GM21737 (cell line): ENCODE data around the gene GNAT1.
"Not testable (repeated sequence)": the region's sequence is repeated elsewhere in the genome, so short reads cannot be mapped to it uniquely, and the experiment has no call there.

Source experiments
- ATAC-seq: cut with Tn5 transposase; IDR thresholded peaks from one replicate; pipeline ENCODE4 v1.9.1; 2021; ENCODE audit warnings: mild to moderate bottlenecking, moderate library complexity; ENCODE audit not compliant: unreplicated experiment

The GNAT1 gene

DNA sequence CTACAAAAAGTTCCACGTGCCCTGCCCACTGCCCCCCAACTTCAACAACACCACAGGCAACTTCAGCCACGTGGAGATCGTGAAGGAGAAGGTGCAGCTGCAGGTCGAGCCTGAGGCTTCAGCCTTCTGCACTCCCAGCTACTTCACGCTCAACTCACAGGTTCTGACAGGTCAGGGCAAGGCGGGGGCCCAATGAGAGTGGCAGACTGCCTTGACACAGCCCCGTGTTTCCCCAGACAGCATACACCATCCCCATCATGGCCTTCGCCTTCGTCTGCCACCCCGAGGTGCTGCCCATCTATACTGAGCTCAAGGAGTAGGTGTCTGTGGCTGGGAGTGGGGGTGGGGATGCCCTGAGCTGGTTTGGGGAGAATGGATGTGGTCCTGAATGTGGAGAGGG, 26.3 kb downstream of the GNAT1 start:
- ATAC-seq, result no peak

DNA sequence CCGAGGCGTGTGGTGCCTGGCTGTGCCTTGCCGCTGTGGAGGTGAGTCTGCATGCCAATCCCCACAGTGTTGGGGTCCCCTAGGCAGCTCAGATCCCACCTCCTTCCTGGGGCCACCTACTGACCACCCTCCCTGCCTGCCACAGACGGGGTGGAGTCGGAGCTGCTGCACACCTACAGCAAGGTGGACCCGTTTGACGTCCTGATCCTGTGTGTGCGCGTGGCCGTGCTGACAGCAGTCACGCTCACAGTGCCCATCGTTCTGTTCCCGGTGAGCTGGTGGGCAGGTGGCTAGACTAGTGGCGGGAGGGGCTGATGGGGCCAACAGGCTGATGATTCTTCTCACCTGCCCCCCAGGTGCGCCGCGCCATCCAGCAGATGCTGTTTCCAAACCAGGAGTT, 27.0 kb downstream of the GNAT1 start:
- ATAC-seq, result no peak

DNA sequence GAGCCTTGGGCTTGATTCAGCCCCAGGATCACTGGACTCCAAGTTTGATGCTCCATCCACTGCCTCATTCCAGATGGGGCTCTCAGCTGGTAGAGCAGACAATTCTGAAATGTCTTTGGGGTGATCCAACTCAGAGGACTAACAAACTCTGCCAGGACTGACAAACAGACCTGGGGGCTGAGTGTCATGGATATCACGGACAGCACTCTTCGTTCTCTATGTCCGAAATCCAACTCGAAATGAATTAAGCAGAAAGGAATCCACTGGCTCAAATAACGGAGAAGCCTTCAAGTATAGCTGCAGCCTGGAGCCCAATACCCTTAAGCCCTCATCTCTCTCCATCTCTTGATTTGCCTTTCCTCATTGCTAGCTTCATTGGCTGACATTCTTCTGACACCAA, 27.9 kb downstream of the GNAT1 start:
- ATAC-seq, result no peak

DNA sequence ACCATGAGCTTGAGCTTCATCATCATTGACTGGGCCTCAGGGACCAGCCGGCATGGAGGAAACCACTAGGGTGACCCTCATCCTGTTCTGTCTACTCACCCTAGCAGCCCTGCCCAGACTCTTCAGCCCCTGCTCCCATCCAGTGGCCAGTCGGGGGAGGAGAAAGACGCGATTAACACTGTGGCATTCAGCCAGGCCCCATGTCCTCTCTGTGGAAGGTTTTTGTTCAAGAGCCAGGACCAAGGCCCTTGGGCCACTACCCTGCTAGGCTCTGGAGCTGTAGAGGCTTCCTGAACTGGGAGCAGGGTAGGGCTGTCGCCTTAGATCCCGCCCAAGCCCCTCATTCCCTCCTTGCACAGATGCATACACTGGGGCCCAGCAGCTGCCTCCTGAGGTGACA, 28.7 kb downstream of the GNAT1 start:
- no peak for ATAC-seq

DNA sequence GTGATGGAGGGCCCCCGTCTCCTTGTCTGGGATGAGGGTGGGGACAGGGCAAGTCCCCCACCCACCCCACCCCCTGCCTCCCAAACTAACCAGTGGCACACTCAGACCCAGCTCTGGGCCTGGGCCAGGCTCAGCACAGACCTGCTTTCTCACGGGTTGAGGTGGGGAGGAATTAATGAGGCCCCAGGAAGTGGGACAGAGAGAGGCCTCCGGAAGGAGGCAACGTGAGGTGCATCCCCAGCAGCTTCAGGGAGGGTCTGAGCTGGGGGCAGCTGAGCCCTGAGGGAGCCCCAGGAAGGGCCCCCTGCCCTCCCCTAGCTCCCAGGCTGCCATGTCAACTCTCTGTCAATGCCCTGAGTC, 29.6 kb downstream of the GNAT1 start:
- ATAC-seq, result no peak

DNA sequence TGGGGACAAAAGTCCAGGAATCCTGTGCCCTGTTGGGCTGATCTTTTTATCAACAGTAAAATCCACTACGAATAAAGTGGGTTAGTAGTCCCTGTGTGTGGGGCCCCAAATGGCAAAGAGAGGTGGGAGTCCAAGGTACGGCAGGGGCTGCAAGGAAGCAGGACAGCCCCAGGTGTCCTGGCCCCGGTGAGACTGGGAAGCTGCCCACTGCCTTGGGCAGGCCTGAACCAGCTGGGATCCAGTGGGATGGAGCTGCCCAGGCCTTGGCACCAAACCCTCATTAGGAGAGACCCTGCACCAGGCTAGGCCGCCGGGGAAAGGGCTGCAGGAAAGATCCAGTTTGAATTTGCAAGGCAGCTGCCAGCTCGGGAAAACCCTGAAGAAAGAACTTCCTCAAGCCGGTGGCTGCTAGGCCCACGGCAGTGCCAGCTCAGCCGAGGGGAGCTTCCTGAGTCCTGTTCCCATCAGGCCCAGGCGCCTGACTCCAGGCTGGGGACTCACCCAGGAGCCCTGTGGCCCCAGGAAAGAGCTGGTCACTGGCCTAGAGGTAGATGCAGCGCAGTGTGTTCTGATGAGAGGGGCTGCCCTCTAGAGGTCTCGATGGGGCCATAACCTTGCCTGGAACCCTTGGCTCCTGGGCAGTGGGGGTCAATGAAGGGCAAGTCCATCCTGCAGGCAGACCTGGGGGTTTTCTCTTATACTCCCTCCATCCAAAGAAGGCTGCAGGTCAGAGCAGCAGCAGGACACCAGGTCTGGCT, 30.2 kb downstream of the GNAT1 start:
- ATAC-seq, result no peak

DNA sequence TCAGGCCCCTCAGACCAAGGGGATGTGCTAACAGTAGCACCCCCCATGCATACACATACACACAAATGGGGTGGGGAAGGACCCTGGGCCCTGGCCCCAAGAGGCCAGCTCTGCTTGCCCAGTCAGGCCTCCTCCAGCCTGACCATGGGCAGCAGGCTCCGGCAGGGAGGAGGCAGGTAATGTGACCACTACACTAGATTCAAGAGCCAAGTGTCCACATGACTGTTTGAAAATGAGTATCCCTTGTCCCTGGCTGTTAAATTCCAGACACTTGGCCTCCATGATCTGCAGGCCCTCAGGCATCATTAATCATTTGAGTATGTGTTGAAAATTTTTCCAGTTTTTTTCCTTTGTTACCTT, 30.7 kb downstream of the GNAT1 start:
- ATAC-seq, result no peak

DNA sequence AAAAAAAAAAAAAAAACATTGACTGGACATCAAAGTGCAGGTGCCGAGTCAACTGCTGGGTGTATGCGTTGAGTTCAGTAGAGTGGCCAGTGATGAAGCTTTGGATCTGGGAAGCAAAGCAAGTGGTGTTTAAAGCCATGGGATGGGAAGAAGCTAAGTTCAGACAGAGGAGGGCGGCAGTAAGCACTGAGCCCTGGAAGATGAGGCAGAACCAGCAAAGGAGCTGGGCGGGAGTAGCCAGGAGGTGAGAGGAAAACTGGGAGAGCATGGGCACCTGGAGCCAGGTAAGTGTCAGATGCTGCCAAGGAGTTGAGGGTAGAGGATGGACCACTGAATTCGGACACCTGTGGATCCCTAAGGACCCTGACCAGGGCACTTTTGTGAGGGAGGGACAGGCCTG, 33.2 kb downstream of the GNAT1 start:
- ATAC-seq, result no peak

DNA sequence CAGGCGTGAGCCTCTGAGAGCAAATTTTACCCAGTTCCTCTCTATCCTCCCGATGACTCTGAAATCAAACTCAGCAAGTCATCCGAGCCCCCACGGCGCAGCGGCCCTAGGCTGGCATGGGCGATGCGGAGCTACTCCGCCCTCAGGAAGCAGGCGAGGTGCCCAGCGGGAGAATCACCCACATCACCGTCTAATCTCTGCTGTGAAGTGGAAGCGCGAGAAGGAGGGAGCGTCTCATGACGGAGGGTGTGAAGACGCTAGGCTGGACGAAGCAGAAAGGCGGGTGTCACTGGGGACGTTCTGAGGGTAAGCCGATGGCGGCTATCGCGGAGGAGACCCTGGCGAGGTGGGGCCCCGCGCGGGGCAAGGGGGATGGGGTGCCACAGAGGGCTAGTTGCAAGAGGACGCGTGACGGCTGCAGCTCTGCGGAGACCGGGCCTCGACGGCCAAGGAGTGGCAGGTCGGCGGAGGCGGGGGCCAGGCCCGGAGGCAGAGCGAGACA, 35.5 kb downstream of the GNAT1 start:
- no peak for ATAC-seq

DNA sequence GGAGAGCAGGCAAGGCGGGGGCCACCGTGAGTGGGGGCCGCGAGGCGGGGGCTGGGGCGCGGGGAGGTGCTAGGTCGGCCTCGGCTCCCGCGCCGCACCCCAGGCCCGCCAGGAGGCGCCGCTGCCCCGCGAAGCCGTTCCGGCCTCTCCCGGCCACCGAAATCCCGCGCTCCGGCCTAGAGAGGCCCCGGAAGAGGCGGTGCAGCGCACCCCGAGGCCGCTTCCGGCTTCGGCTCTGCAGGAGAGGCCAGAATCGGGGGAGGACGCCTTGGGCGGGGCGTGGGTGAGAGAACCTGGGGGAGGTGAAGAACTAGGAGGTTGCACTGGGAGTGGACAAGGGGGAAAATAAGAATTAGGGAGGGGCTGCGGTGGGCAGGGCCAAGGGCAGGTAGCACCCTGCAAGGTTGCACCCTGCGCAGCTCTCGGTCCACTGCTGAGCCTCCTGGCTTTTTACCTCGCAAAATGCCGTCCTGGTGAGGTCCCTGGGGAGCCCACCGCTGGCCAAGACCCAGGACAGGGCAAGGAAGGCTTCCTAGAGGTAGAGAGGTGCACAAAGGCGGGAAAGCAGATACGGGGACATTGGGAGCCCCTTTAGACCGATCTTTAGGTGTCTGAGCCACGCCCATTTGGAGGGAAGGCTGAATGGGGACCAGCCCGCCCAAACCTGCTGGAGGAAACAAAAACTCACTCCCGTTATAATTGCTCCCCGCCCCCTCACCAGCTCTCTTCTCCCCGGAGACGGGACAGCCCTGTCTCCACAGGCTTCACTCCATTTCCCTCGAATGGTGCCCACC, 36.2 kb downstream of the GNAT1 start:
- peak; percentile 83 for ATAC-seq

DNA sequence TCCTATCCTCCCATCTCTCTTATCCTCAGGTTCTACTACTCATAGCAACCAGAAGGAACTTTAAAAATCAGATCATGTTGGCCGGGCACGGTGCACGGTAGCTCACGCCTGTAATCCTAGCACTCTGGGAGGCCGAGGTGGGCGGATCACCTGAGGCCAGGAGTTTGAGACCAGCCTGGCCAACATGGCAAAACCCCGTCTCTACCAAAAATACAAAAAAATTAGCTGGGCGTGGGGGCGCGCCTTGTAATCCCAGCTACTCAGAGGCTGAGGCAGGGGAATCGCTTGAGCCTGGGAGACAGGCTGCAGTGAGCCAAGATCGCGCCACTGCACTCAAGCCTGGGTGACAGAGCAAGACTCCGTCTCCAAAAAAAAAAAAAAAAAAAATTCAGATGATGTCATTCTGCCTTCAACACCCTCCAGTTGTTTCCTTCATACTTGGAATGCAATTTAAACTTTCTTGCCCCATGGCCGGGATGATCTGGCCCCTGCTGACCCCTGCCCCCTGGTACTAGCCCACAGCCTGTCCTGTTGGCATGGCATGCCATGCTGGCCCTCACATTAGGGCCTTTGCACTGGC, 36.9 kb downstream of the GNAT1 start:
- not testable (repeated sequence) for ATAC-seq

DNA sequence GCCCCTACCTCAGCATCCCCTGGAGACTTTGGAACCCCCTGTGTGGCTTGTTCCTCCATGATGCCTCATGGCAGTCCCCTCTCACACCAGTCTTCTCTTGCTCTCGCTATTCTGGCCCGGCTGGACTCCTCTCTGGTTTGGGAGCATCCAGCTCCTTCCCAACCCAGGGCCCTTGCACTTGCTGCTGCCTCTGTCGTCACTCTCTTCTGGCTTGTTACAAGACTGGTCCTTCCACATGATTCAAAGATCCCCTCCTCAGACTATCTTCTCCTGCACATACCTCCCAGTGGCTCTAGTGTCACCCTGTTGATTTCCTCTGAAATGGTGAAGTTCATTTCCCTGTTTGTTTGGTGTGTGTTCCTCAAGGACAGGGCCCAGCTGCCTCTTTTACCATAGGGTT, 38.1 kb downstream of the GNAT1 start:
- ATAC-seq, result no peak

DNA sequence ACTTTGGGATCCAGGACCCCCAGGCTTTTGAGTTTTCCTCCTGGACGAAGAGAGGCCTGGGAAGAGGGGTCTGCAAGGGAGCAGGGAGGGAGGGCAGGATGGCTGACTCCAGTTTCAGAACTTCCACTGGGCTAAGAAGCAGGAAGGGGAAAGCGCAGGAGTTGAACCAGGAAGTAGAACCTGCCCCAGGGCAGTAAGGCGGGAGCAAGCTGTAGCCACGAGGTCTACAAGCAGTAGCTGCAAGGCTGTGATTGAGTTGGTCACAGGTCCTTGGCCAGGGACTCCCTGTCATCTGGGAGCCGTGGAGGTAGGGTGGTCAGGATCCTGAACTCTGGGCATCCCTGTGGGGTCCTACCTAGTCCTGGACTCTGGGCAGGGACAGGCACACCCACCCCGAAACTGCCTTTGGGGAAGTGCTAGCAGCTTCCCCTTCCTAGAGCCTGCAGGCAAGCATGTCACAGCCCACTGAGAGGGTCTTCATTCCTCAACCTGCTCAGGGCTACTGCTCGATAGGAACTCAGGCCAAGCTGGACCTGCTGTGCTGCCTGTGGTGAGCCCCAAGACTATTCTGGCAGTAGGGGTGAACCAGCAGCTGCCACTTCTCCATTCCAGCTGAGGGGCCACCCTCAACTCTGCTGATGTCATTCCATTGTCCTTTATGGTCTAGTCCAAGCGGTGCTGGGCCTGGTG, 38.8 kb downstream of the GNAT1 start:
- ATAC-seq, result no peak

DNA sequence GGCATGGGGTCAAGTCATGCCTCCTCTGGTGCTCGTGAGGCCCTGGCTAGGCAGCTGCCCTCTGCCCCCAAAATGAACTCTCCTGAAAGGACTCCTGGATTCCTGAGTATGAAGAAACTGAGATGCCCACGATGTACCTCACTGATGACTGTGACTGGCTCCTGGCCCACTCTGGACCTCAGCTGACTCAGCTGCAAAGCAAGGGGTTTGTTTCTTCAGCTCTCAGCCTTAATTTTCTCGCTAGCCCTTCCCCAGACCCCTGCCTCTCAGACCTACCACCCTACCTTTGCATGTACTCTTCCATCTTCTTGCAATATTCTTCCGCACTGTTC, 39.4 kb downstream of the GNAT1 start:
- no peak for ATAC-seq

DNA sequence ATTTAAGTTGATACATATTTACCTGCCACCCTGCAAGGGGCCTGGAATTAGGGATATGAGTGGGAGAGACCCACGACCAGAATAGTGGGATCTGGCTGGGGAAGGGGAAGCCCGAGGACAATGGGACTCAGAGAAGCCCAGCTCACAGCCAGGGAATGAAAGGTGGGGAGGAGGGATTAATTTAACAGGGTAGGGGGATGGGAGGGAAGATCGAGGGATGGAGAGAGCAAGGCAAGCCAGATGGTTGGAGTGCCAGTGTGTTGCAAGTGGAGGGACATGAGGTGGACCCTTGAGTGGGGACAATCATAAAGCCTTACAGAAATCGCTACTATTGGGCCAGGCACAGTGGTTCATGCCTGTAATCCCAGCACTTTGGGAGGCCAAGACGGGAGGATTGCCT, 40.2 kb downstream of the GNAT1 start:
- no peak for ATAC-seq

DNA sequence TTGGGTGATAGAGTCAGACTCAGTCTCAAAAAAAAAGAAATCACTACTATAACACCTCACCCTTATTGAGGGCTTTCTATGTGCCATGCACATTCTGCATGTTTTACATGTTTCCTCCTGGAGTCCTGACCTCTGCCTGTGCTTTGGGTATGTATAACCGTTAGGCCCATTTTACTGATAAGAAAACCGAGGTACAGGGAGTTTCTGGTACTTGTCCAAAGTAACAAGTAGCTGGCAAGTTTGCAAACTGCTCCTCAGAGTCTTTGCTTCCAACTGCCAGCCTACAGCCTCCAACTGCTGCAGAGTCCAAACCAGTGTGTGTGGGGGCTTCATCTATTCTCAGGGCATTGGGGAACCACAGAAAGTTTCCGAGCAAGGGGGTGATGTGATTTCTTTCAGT, 40.9 kb downstream of the GNAT1 start:
- ATAC-seq, result no peak

DNA sequence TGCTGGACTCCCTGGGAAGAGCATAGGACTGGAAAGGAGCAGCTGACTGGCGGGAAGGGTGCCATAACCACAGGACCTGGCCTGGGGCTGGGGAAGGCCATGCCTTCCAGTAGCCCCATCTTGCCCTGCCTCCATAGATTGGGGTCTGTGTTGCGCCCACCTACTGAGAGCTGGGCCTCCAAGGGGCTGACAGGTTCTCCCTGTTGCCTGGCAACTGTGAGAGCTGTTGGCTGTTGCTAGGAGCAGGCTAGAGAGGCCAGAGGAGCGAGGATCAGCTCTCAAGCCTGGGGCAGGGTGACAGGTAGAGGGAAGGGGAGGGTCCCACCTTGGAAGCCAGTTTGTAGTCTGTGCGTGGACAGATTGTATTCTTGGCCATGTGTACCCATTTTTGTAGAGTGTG, 41.8 kb downstream of the GNAT1 start:
- no peak for ATAC-seq

DNA sequence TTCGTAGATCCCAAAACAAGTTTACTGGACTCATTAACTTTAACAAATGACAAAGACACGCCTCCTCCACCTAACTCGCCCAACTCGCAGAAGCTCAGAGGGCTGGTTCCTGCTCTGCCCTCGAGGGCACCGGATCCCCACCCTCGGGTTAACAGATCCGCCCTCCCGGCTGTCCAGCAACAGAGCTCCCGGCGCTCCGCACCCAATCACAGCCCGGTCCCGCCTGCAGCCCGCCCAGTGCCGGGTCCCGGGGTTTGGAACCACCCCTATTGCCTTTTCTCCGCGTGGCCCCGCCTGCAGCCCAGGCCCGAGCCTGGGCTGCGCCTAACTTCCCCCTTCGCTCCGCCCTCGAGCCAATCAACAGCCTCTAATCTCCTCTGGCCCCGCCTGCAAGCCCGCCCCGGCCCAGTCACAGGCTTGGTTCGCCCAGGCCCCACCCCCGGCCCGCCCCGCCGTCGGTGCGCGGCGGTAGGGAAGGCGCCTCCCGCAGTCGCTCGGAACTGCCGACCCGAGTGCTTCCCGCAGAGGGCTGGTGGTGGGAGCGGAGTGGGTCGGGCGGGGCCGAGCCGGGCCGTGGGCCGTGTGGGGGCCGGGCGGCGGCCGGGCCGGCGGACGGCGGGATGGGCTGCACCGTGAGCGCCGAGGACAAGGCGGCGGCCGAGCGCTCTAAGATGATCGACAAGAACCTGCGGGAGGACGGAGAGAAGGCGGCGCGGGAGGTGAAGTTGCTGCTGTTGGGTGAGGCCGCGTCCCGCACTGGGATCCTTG, 44.5 kb downstream of the GNAT1 start, which contains the start of gene GNAI2:
TSS of gene GNAI2 (plus strand) at position 489 of the 768 bp plus-strand sequence. CDS start at position 621, 132 bp downstream.
- ATAC-seq, result peak; percentile 90

DNA sequence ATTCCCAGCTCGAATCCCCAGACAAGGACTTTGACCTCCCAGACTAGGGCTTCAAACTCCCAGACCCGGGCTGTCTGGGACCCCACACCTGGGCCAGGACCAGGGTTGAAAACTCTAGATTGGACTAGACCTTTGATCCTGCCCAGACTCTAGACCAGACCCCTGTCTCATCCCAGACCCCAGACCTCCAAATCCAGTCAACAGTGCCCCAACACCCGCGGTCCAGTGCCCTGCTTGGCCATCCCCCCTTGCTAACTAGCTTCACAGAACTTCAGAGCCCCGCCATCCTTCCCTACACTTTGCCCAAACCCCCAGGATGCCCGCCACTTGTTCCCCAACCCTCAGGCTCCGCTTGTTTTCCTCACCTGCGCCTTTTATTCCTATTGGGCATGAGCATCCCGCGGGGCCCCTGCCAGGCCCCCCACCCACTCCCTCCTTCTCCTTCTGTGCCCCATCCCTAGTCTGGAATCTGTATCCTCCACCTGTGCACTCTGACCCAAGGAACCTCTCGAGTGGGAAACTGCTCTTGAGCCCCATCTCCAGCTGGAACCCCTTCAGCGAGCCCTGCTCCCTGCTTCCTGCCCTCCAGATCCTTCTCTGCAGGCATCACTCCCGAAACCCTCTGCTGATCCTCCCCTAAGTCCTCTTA, 45.2 kb downstream of the GNAT1 start:
- no peak for ATAC-seq

DNA sequence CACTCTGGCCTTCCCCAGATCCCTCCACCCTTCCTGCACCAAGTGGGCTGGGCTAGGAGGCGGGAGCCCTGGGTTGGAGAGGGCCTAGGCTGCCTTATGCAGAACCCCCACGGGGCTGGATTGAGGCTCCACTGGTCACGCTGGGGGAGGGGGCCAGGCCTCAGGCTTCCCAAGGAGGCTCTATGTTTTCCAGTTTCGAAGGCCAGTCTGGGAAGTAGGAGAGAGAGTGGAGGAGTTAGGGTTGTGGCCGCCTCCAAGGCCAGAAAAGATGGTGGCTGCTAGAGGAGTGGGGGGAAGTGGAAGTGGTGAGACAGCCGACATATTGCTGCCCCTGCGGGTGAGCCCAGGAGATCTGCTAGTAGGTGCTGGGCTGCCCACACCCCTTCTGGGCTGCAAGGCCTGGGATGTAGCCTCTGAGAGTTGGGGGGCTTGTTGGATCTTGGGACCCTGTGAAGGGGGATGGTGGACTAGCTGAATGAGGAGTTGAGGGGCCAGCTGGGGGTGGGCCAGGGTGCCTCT, 45.8 kb downstream of the GNAT1 start:
- no peak for ATAC-seq
